ENCODE data around the gene NRDC.

- TF ChIP-seq POLR2A (IDR thresholded peaks at IDR 0.05), result no peak
- no peak for TF ChIP-seq POLR2AphosphoS5 (IDR thresholded peaks at IDR 0.05)
- TF ChIP-seq, protein P1, sequence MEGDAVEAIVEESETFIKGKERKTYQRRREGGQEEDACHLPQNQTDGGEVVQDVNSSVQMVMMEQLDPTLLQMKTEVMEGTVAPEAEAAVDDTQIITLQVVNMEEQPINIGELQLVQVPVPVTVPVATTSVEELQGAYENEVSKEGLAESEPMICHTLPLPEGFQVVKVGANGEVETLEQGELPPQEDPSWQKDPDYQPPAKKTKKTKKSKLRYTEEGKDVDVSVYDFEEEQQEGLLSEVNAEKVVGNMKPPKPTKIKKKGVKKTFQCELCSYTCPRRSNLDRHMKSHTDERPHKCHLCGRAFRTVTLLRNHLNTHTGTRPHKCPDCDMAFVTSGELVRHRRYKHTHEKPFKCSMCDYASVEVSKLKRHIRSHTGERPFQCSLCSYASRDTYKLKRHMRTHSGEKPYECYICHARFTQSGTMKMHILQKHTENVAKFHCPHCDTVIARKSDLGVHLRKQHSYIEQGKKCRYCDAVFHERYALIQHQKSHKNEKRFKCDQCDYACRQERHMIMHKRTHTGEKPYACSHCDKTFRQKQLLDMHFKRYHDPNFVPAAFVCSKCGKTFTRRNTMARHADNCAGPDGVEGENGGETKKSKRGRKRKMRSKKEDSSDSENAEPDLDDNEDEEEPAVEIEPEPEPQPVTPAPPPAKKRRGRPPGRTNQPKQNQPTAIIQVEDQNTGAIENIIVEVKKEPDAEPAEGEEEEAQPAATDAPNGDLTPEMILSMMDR (IDR thresholded peaks at IDR 0.05), result no peak
Observed at GRCh38 chr1:51861669-51862068, 16.9 kb downstream of the NRDC start.
